Endothelial cell of umbilical vein (primary cell): ENCODE results near the gene SNCB.

Experiments
- CTCF ChIP-seq, 2 donors: IDR thresholded peaks; 1 replicate in 1 of 2; 2 replicates in 1 of 2; pipeline ENCODE4 v1.5.1; 2011; ENCODE audit warnings: low read length in 2 of 2, mild to moderate bottlenecking in 2 of 2, moderate library complexity in 2 of 2, control low read depth in 1 of 2, inconsistent platforms in 1 of 2, low read depth in 1 of 2; ENCODE audit not compliant: insufficient read depth in 1 of 2; ENCODE audit errors: extremely low read depth in 1 of 2
- EZH2 ChIP-seq: IDR thresholded peaks from 2 replicates; pipeline ENCODE4 v1.6.1; 2012; ENCODE audit warnings: borderline replicate concordance, low read depth, mild to moderate bottlenecking, moderate library complexity, low read length, inconsistent platforms; ENCODE audit not compliant: severe bottlenecking
- FOS ChIP-seq: IDR thresholded peaks from 2 replicates; pipeline ENCODE4 v1.6.1; 2011; ENCODE audit warnings: mild to moderate bottlenecking, low read length, moderate library complexity, borderline replicate concordance; ENCODE audit not compliant: insufficient read depth
- GATA2 ChIP-seq: IDR thresholded peaks from 2 replicates; pipeline ENCODE4 v1.7.0; 2011; ENCODE audit warnings: low read depth, mild to moderate bottlenecking, moderate library complexity, mixed read lengths, low read length; ENCODE audit not compliant: insufficient read length, insufficient read depth
- JUN ChIP-seq: IDR thresholded peaks from 2 replicates; pipeline ENCODE4 v1.6.1; 2011; ENCODE audit warnings: borderline replicate concordance, low read depth; ENCODE audit not compliant: insufficient read length, insufficient read depth
- MAX ChIP-seq: IDR thresholded peaks from 2 replicates; pipeline ENCODE4 v1.6.1; 2011; ENCODE audit not compliant: insufficient read depth, insufficient read length
- MYC ChIP-seq: IDR thresholded peaks from one replicate; pipeline ENCODE4 v1.6.1; 2011; ENCODE audit warnings: mild to moderate bottlenecking, low read depth, low read length
- POLR2A ChIP-seq: IDR thresholded peaks from 2 replicates; pipeline ENCODE4 v1.6.1; 2012; ENCODE audit warnings: low read depth, mild to moderate bottlenecking, control low read depth, low read length
- POLR2AphosphoS5 ChIP-seq: IDR thresholded peaks from 2 replicates; pipeline ENCODE4 v1.6.1; 2012; ENCODE audit warnings: low read depth, mild to moderate bottlenecking, control low read depth, low read length, moderate library complexity; ENCODE audit not compliant: insufficient read depth

- TF ChIP-seq CTCF (IDR thresholded peaks at IDR 0.05; ENCODE audit: extremely low read depth in 1 of 2, insufficient read depth in 1 of 2, low read depth in 1 of 2, low read length in 2 of 2): no peak
- no peak for TF ChIP-seq MAX
- TF ChIP-seq POLR2A: no peak
- no peak for TF ChIP-seq JUN
- no peak for TF ChIP-seq GATA2
- no peak for TF ChIP-seq EZH2
- no peak for TF ChIP-seq POLR2AphosphoS5
- no peak for TF ChIP-seq MYC
- TF ChIP-seq FOS: no peak
These were observed 54.6 kb downstream of the SNCB start for GRCh38 chr5:176575488-176576422.
